ENCODE data around the gene GABBR2.
"Not testable (repeated sequence)": the region's sequence is repeated elsewhere in the genome, so short reads cannot be mapped to it uniquely, and the experiment has no call there.

Gene GABBR2

GRCh38 chr9:98502311-98502975 lies 206.3 kb downstream of the GABBR2 start:
- peak; percentile 50 for DNase-seq (ENCODE audit: low read depth)
- H3K4me3 ChIP-seq (ENCODE audit: control insufficient read depth, low read depth, low read length) = no peak overlapping the region
- TF ChIP-seq, protein P1, sequence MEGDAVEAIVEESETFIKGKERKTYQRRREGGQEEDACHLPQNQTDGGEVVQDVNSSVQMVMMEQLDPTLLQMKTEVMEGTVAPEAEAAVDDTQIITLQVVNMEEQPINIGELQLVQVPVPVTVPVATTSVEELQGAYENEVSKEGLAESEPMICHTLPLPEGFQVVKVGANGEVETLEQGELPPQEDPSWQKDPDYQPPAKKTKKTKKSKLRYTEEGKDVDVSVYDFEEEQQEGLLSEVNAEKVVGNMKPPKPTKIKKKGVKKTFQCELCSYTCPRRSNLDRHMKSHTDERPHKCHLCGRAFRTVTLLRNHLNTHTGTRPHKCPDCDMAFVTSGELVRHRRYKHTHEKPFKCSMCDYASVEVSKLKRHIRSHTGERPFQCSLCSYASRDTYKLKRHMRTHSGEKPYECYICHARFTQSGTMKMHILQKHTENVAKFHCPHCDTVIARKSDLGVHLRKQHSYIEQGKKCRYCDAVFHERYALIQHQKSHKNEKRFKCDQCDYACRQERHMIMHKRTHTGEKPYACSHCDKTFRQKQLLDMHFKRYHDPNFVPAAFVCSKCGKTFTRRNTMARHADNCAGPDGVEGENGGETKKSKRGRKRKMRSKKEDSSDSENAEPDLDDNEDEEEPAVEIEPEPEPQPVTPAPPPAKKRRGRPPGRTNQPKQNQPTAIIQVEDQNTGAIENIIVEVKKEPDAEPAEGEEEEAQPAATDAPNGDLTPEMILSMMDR (conservative IDR thresholded peaks at IDR 0.05; ENCODE audit: control insufficient read depth, insufficient read depth, low read depth, low read length) = no peak

- no peak overlapping the region for H3K4me3 ChIP-seq (ENCODE audit: control insufficient read depth, low read depth, low read length)
- DNase-seq (ENCODE audit: low read depth) = no peak
- TF ChIP-seq, protein P1 (conservative IDR thresholded peaks at IDR 0.05; ENCODE audit: control insufficient read depth, insufficient read depth, low read depth, low read length) = no peak
Observed at GRCh38 chr9:98501819-98502218, 206.9 kb downstream of the GABBR2 start.

GRCh38 chr9:98501259-98501658 lies 207.5 kb downstream of the GABBR2 start:
- not testable (repeated sequence) for DNase-seq (ENCODE audit: low read depth); H3K4me3 ChIP-seq (ENCODE audit: control insufficient read depth, low read depth, low read length)

- DNase-seq (ENCODE audit: low read depth) = no peak
- TF ChIP-seq, protein P1 (conservative IDR thresholded peaks at IDR 0.05; ENCODE audit: control insufficient read depth, insufficient read depth, low read depth, low read length) = no peak
- H3K4me3 ChIP-seq (ENCODE audit: control insufficient read depth, low read depth, low read length) = no peak overlapping the region
Observed at GRCh38 chr9:98500337-98500919, 208.3 kb downstream of the GABBR2 start.

GRCh38 chr9:98495530-98495929 lies 213.2 kb downstream of the GABBR2 start:
- TF ChIP-seq, protein P1 (conservative IDR thresholded peaks at IDR 0.05; ENCODE audit: control insufficient read depth, insufficient read depth, low read depth, low read length) = no peak
- DNase-seq (ENCODE audit: low read depth) = no peak
- no peak overlapping the region for H3K4me3 ChIP-seq (ENCODE audit: control insufficient read depth, low read depth, low read length)

- H3K4me3 ChIP-seq (ENCODE audit: control insufficient read depth, low read depth, low read length) = no peak overlapping the region
- DNase-seq (ENCODE audit: low read depth) = no peak
- TF ChIP-seq, protein P1 (conservative IDR thresholded peaks at IDR 0.05; ENCODE audit: control insufficient read depth, insufficient read depth, low read depth, low read length) = no peak
Observed at GRCh38 chr9:98494852-98495251, 213.9 kb downstream of the GABBR2 start.

DNA sequence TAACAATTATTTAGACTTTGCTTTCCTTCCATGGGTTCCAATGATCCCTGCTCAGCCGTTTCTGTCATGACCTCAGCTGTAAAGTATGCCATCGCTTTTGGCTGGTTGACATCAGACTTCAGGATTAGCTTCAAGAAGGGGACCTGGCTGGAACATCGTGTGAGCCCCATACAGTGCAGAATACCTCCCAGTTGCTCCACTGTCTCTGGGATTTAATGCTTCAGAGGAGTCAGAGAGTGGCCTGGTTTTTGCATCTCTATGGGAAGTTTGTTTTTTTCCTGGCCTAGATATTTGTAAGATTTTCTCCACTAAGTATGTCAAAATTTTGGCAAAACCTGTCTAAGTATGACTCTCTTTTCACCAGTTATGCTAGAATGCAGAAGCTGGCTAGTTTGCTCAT lies 216.9 kb downstream of the GABBR2 start:
- DNase-seq (ENCODE audit: low read depth) = peak; percentile 61
- no peak overlapping the region for H3K4me3 ChIP-seq (ENCODE audit: control insufficient read depth, low read depth, low read length)
- TF ChIP-seq, protein P1 (conservative IDR thresholded peaks at IDR 0.05; ENCODE audit: control insufficient read depth, insufficient read depth, low read depth, low read length) = no peak

Data from fibroblast of mammary gland (primary cell).